Stimulated activated CD4-positive, alpha-beta T cell treated with anti-CD3 and anti-CD28 coated beads, Interleukin-1b, Interleukin-23, amount 100 ng/mL, for 1 hour (primary cell): Measurements from ENCODE around the gene ZNF627.
A peak's percentile ranks its signal among the peaks of the same experiment; 100 is the strongest.
"Not testable (repeated sequence)": the region's sequence is repeated elsewhere in the genome, so short reads cannot be mapped to it uniquely, and the experiment has no call there.

ENCODE experiments used
- DNase-seq, 2 donors: peaks; one replicate each; pipeline ENCODE4 v3.0.0-alpha.2; 2020; ENCODE audit warnings: low read depth in 2 of 2

Gene ZNF627

DNA sequence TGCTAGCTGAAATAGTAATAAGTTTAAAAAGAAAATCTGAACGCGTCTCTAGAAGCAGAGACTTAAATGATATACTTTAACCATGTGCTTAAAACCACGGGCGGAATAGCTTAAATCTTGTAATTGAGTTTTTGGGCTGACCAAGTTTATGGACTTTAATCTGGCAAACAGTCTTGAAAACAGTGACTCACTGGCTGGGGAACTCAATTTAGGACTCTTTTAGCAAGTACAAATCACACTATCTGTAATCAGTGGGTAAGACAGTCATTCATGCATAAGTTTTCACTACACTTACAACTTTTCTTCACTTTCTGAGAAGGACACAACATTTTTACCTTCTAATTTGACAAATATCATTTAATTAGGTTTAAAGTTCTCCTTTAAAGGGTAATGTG, 26.8 kb downstream of the ZNF627 start:
- no peak for DNase-seq

DNA sequence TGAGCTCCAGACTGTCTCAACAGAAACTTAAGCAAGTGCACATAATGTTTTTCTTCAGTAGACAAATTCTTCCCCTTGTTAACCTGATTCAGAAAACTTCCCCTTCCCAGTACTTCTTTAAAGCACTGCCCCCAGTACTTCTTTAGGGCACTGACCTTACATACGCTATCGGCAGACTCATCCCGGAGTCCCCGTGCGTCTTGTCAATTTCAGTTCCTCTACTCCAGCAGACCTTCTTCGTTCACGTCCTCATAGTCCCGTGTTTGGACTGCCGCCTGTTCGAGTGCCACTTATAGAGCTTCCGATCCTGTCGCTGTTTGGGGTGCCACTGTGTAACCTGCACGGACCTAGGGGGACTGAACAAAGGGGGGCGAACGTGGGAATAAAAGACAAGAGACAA, 29.0 kb downstream of the ZNF627 start:
- no peak for DNase-seq

DNA sequence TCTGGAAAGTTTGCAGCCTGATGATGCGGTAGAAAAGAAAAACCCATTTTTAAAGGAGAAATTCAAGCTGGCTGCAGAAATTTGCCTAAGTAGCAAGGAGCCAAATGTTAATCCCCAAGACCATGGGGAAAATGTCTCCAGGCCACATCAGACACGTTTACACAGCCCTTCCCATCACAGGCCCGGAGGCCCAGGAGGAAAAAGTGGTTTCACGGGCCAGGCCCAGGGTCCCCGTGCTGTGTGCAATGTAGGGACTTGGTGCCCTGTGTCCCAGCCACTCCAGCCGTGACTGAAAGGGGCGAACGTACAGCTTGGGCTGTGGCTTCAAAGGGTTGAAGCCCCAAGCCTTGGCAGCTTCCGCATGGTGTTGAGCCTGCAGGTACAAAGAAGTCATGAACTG, 35.9 kb downstream of the ZNF627 start:
- DNase-seq: no peak

GRCh38 chr19:11634018-11634662, 36.9 kb downstream of the ZNF627 start:
- DNase-seq: not testable (repeated sequence)

DNA sequence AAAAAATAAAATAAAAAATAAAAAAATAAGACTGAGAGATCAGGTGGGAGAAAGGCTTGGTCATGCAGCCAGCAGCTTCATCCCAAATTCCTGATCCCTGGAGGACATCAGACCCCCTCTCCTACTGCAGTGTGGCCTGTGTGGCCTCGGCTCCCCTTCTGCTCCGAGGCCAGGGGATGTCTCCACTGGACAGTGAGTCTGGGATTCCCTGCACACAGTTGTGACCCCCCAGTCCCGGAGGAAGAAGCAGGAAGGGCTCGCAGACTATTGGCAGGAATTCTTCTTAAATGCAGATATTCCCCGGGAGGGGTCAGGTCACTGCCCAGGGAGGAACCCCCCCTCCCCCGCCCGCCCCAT, 41.9 kb downstream of the ZNF627 start:
- no peak for DNase-seq

DNA sequence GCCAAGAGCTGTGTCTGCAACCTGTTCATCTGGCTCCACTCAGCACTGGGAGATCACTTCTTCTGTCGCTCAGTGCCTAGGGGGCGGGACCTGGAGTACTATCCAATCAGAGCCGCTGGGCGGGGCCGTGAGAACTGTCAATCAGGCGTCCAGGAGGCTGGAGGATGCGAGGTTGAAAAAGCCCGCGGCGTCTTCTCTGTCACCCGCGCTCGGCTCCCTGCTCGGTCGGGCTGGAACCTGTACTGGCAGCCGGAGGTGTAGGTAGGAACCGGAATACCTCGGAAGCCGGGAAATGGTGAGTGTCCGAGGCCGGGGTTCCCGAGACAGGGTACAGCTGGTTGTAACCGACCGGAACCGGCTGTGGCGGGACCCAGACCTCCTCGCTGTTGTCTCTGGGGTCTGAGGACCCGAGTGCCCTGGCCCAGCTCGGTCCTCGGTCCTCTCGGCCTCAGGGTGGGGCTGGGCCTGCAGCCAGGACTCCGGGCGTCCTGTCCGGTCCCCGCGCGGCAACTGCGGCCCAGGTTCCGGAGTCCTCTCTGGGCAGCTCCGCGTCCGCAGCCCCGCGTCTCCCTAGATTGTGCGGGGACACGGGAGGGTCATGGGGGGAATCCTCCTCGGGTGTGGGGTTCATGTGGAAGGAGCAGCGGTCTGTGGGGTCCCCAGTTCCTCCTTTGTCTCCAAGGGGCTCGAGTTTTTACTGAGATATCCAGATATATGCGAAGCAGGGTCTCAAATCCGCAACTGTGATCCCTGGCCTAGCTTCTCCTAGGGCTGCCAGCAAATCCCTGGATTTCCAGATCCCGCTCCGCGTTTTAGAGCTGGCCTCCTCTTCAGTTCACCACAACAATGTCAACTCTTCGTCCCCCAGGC, 42.6 kb downstream of the ZNF627 start:
- peak; percentile 50 to 86 for DNase-seq

- DNase-seq: no peak
These were observed 44.0 kb downstream of the ZNF627 start for GRCh38 chr19:11641244-11641643.

DNA sequence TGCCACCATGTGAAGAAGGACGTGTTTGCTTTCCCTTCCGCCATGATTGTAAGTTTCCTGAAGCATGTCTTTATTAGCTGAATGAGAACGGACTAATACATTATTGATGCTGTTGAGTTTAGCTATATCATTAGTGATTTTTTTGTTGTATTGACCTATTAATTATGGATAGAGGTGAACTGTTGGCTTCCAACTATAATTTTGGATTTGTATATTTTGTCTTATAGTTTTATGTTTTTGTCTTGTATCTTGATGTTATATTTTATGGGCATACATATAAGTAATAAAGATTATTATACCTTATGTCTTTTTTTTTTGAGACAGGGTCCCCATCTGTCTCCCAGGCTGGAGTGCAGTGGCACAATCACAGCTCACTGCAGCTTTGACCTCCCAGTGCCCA, 45.6 kb downstream of the ZNF627 start:
- DNase-seq: no peak

- no peak for DNase-seq
These were observed 52.7 kb downstream of the ZNF627 start for GRCh38 chr19:11649941-11650340.

DNA sequence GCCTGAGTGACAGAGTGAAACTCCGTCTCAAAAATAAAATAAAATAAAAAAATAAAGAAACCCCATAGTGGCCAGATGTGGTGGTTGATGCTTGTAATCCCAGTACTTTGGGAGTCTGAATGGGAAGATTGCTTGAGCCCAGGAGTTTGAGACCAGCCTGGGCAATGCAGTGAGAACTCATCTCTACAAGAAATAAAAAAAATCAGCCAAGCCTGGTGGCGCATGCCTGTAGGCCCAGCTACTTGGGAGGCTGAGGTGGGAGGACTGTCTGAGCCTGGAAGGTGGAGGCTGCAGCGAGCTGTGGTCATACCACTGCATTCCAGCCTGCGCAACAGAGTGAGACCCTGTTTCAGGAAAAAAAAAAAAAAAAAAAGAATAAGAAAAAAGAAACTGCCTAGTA, 53.8 kb downstream of the ZNF627 start:
- no peak for DNase-seq

GRCh38 chr19:11652056-11652455, 54.8 kb downstream of the ZNF627 start:
- no peak for DNase-seq

GRCh38 chr19:11652492-11652891, 55.2 kb downstream of the ZNF627 start:
- no peak for DNase-seq

DNA sequence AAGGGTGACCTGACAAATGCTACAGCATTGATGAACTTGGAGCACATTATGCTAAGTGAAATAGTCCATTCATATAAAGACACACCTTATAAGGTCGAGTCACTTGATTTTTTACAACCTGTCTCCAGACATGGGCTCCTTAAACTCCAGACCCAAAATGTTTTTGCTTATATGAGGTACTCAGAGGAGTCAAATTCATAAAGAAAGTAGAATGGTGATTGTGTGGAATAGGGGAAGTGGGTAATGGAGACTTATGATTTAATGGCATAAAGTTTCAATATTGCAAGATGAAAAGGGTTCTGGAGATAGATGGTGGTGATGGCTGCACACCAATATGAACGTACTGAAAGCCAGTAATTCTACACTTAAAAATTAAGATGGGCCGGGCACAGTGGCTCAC, 59.3 kb downstream of the ZNF627 start:
- DNase-seq: no peak

DNA sequence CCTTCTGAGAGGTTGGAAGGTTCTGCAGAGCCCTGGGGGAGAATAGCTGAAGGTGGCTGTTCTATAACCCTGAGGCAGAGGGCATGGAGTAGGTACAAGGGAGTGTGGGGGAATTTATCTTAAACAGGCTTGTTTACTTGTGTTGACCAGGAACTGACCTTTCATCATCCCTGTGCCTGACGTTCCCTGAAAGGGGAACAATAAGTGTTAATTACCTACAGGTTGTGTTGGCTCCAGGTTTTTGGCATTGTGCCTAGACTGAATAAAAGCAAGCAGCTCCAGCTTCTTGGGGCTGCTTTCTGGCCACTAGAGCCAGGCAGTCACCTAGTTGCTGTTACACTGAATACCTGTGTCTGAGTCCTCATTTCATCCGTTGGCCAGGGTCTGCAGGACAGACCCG, 60.0 kb downstream of the ZNF627 start:
- DNase-seq: no peak

GRCh38 chr19:11658970-11659369, 61.7 kb downstream of the ZNF627 start:
- no peak for DNase-seq

- DNase-seq: no peak
These were observed 62.3 kb downstream of the ZNF627 start for GRCh38 chr19:11659612-11660011.

- no peak for DNase-seq
These were observed 65.0 kb downstream of the ZNF627 start for GRCh38 chr19:11662278-11662677.

GRCh38 chr19:11663181-11663591, 65.9 kb downstream of the ZNF627 start:
- DNase-seq: no peak
